VCaP (cell line): Measurements from ENCODE around the gene INAFM2.
A peak's percentile ranks its signal among the peaks of the same experiment; 100 is the strongest.

ENCODE experiments used
- H3K27ac ChIP-seq: fragments of 450-650 bp; 2 replicates; pipeline ENCODE4 v1.5.1; 2017
- CTCF ChIP-seq: fragments of 450-650 bp; conservative IDR thresholded peaks from 2 replicates; pipeline ENCODE4 v1.5.1; 2017; ENCODE audit warnings: mild to moderate bottlenecking, moderate library complexity

INAFM2 gene

DNA sequence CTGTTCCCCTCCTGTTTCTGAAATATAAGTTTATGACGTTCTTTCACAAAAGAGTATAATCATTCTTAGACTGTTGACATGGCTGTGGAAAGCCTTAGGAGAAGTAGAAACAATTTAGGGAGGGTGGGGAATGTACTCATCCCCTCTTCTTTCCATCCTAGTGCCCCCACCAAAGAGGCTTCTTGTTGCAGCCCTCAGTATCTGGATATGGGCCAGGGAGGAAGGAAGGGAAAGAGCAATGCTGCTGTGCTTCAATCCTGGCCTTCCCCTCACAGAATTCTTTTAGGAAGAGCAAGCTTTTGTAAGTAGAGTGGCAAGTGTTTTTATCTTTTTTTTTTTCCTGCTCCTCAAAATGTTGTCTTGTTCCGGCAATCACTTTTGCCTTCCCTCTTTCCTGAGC, 1.7 kb downstream of the INAFM2 start:
- peak overlapping the region; percentile 80; the same call in 1 of the 2 replicates for H3K27ac ChIP-seq
- TF ChIP-seq CTCF, result no peak

DNA sequence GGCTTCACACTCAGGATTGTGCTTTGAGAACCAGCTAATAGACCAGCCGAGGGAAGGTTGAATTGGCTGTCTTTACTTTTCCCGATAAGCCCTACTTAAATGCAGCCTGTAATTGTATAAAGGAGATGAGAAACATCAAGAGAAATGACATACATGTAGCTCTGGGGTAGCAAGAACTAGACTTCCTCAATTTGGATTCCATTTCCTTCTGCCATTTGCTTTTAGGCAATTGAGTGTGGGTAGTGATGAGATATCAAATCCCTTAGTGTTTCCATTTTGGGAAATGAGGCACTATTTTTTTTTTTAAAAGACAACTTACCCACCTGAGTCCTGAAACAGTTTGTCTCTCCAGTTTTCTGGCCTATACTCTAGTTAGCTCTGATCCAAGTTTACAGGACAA, 2.2 kb downstream of the INAFM2 start:
- no peak for TF ChIP-seq CTCF

GRCh38 chr15:40327457-40327856, 4.0 kb downstream of the INAFM2 start:
- no peak overlapping the region for H3K27ac ChIP-seq
- no peak for TF ChIP-seq CTCF

More for the DNA sequence above, 2.2 kb downstream of the INAFM2 start:
- no peak overlapping the region; the same call in 1 of the 2 replicates for H3K27ac ChIP-seq

DNA sequence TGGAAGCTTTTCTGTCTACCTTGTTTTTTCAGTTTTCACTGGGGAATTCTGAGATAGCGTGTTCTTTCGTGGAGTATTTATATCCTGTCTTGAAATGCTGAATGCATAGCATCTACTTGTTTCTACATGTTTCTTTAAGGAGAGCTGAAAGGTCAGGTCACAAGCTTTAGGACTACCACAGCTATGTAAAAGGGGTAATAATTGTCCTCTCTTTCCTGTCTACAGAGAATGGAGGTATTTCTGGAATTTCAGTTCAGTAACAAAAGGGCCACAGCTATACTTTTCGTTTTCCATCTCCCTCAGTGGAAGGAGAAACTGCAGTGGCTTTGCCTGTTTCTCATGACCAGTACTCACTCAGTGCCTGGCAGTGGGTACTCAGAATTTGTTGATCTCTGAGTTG, 4.7 kb downstream of the INAFM2 start:
- no peak overlapping the region for H3K27ac ChIP-seq
- no peak for TF ChIP-seq CTCF

DNA sequence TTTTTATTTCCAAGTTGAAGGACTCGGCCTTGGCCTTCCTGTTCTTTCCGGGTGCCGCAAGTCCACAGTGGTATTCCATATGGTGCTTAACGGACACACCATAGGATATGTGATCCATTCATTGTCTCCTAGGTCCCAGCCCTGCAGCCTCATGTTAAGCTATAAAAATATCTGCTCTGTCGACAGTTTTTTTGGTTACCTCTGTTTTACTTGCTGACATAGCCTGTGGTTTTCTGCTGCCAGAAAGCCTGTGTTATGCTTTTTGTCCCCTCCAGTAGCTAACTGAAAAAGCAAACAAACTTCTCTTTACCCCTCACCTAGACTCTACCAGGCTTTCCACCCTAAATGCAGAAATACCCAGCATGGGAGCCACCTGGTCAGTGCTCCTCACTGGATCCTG, 5.3 kb downstream of the INAFM2 start:
- no peak overlapping the region for H3K27ac ChIP-seq
- no peak for TF ChIP-seq CTCF

DNA sequence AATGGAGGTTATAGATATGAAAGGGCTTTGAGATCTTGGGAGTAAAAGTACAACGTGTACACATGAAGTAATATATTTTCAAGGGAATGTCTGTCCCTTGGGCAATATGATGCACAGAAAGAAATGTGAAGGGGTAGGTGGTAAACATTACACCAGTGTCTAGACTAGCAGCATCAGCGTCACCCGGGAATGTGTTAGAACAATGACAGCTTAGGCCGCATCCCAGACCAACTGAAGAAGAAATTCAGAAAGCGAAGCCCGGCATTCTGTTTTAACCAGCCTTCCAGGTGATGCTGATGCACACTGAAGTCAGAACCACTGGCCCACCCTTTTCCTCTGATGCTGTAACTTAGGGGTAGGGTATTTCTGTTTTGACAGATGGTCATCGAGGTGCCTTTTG, 6.3 kb downstream of the INAFM2 start:
- H3K27ac ChIP-seq, result no peak overlapping the region
- TF ChIP-seq CTCF, result no peak

DNA sequence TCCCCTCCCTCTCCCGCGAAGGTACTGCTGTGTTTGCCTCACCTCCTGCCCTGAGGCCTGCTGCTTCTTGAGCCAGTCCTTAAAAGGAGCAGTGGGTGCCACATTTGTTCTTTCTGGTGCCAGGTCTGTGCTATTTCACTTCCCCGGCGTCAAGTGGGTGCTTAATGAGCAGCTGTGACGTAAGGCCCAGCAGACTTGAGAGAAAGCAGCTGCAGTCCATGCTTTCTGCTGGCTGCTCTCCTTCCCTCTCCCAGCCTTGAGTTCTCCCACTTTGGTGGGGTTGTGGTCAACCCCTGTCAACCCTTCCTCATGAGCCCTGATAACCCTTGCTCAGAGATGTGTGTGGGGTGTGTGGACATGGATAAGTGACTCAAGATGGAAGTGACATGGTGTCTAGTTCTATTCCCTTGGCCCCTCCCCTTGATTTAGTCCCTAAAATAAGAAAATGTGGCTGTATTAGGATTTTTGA, 6.9 kb downstream of the INAFM2 start:
- TF ChIP-seq CTCF, result no peak
- no peak overlapping the region for H3K27ac ChIP-seq
